HG02759 (cell line): ENCODE results near the gene ARHGAP24.
"Not testable (repeated sequence)": the region's sequence is repeated elsewhere in the genome, so short reads cannot be mapped to it uniquely, and the experiment has no call there.

ENCODE experiments used
- ATAC-seq: cut with Tn5 transposase; IDR thresholded peaks from one replicate; pipeline ENCODE4 v1.9.1; 2021; ENCODE audit warnings: mild to moderate bottlenecking, moderate library complexity; ENCODE audit not compliant: unreplicated experiment

ARHGAP24 gene

DNA sequence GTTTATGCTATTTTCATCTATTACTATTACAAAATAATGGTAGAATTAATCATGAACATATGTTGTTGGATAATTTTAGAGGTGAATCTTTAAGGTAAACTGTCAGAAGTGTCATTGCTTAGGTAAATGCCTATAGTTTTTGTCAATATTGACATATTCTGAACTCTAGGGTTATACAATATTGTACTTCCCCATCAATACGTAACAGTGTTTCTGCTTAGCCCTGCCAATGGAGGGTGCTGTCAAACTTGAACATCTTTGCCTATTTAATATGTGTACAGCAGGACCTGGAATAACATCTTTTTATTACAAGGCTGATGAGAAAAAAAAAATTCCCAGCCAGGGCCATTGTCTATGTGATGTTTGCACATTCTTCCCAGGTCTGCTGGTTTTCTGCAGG, 40.8 kb downstream of the ARHGAP24 start:
- ATAC-seq: no peak

DNA sequence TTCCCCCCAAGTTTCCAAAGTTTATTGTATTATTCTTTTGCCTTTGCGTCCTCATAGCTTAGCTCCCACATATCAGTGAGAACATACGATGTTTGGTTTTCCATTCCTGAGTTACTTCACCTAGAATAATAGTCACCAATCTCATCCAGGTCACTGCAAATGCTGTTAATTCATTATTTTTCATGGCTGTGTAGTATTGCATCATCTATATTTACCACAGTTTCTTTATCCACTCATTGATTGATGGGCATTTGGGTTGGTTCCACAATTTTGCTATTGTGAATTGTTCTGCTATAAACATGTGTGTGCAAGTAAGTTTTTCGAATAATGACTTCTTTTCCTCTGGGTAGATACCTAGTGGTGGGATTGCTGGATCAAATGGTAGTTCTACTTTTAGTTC, 43.6 kb downstream of the ARHGAP24 start:
- ATAC-seq: not testable (repeated sequence)

DNA sequence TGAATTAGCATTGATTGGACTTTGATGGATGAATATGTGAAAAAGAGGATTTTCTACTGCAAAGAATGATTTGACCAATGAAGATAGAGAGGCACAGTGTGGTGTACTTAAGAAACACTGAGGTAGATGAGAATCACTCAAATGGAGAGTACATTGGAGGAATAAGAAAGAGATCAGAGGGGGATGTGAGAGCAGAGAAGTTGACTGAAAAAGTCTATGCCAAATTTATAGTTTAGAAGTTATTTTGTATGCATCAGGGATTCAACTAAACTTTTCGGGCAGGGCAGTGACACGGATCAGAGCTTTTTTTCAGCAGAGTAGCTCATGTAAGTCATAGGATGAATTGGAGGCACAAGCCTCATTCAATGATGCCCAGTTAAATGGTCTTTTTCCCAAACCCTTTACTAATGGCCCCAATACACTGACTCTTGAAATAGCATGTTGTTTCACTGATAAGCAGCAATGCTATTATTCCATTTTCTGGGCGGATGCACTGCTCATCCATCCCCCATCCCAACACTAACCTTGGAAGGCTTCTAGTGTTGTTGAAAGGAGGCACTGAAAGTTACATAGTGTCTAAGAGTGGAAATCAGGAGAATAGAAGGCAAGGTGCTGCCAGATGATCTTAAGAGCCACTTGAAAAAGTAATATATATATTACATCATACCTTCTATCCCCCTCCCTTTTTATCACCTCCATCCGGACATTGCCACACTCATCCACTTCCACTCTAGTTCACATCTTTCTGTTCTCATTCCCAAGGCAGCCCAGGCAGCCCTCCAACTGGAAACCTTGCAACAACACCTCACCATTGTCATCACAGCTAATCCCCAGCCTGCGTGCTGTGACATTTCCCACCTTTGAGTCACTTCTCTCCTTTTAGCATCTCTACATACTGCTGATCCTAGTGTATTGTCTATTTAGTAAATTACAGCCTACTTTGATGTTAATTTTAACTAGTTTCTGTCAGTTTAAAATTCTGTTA, 46.1 kb downstream of the ARHGAP24 start:
- no peak for ATAC-seq

DNA sequence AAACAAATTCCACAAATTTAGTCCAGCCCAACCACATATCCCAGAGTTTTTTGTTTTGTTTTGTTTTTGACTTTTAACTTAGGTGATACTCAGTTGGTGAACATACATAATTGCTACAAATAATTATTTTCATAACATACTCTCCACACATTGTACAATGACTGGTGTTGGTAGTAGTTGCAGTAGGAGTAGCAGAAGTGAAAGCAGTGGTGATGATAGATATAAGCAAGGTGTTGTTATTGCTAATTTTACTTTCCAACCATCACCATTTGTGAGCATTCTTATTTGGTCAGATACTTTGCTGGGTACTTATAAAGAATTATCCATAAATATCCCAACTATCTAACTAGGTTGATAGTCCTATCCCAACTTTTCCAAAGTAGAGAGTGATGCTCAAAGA, 47.3 kb downstream of the ARHGAP24 start:
- no peak for ATAC-seq

DNA sequence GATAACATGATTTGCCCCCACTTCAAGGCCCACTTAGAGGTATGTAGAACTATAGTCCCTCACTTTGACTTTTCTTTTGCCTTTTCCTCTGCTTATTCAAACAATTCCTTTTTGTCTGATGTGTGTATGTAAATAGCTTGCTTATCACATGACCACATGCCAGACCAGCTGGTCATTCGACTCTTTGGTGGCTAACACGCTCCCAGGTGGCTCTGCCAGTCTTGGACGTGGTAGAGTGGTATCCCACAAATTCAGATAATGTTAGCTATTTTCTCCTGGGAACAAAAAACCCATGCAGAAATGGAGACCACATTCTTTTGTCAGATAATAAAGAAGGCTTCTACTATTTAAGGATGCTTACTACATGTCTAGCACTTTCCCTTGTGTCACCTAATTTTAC, 47.9 kb downstream of the ARHGAP24 start:
- no peak for ATAC-seq

DNA sequence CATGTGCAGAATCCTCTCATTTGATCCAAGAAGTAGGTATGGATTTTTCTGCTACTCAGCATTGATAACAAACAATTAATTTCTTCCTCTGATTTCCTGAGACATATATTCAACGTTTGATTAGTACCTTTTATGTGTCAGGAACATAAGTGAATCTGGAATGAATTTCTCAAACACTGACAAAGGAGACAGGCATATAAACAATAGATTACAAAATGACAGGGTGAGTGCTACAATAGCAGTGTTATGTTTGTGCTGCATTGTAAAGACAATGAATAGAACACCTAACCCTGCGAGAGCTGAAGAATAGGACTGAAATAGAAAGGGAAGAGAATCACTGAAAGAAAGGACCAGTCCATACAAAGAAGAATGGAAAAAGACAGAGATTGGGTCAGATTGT, 52.9 kb downstream of the ARHGAP24 start:
- no peak for ATAC-seq

DNA sequence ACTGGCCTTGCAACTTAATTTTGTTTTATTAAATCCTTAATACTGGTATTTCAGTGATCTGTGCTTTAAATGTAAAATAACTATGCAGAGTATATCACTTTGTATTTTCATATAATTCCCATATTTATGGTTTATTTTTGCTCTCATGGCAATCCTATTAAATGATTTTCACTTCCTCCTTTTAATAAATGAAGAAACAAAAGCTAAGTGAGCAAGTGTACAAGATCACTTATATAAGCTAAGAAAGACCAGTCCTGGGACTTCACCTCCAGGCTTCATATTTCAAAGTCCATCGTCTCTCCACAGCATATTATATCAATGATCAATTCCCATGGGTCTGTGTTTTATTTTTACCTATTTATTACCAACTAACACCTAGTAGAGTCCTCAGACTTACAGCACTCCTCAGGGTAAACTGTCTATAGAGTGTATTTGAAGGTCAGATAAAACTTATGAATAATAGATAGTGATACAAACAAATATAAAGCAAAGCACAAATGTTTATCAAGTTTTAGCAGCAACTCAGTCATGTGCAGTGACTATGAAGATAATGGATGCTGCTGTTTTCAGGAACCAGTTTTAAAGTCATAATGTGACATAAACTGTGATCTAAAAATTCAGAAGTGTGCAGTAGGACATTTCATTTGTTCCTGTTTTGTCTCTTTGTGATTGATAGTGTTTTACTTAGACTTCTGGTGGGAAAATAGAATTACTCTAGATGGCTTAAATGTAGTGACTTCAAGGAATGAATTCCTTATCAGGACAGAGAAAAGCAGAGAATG, 56.8 kb downstream of the ARHGAP24 start:
- no peak for ATAC-seq

DNA sequence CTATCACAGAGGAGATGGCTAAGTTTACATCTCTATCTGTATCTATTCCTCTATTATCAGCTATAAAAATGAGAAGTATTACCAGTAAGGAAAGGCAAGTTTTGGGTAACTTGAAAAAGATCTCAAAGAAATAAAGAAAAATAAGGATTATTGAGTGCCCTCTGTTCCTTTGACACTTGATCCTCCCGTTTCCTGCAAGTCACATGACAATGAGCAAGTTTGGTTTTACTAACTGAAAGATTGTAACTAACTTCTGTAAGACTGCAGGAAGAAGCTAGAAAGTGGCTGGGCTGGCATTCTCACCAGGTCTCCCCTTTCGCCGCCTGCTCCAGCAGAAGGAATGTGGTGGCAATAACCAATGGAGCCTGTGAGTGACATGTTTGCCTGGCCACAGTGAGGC, 59.2 kb downstream of the ARHGAP24 start:
- no peak for ATAC-seq

DNA sequence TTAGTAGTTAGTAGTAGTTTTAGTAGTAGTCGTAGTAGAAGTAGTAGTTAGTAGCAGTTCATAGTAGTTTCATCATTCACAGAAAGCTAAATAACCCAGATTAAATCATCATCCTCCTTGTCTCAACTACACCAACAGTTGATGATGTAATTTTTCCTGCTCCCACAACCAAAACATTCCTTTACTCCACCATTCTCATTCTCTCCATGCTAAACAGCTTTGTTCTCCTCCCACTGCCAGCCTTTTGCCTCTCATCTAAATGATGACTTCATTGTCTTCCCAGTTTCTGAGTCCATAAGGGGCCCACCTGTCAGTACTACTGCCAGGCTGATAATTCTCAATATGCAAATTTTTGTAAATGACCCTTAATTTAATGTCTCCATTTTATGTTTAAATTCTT, 68.9 kb downstream of the ARHGAP24 start:
- ATAC-seq: no peak

DNA sequence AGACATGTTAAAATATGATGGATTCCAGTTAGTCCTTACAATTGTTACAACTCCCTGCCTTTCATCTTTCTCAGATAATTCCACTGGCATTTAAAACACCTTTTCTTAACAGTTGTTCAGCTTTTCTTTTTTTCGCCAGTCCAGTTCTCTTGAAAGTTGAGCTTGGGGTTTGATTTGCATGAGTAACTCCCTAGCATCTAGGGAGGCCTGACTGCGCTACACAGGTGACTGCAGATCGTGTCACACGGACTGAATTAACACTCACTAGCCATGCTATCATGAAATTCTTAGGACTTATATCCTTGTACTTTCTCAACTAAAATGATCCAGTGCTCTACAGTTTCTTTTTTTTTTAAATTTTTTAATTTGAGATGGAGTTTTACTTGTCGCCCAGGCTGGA, 69.8 kb downstream of the ARHGAP24 start:
- ATAC-seq: no peak

DNA sequence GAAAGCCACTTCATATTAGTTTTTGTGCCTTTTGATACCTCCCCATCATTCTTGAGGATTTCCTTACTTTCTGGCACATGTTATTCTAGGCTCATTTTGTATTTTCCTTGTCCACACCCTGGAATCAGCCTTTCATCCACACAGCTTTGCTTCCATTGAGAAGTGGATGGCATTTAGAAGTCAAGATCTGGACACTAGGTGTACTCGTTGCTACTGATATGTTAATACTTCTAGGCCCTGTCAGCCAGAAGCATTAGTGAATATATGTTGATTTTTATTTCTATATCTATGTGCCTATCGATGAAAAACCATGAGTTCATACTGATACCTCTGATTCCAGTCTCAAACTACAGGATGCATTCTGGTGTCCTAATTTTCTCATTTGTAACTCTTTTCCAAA, 73.2 kb downstream of the ARHGAP24 start:
- no peak for ATAC-seq

DNA sequence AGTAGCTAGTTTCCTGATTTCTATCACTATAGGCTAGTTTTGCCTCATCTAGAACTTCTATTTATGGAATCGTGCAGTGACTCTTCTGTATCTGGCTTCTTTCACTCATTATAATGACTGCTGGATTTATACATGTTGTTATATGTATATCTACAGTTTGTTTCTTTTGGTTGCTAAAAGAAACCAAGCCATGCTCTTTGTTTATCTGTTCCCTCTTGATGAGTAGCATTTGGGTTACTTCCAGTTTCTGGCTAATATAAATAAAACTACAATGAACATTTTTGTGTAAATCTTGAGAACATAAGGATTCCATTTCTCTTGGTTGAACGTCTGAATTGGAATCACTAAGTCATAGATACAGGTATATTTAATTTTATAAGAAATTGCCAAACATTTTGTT, 73.9 kb downstream of the ARHGAP24 start:
- ATAC-seq: no peak

DNA sequence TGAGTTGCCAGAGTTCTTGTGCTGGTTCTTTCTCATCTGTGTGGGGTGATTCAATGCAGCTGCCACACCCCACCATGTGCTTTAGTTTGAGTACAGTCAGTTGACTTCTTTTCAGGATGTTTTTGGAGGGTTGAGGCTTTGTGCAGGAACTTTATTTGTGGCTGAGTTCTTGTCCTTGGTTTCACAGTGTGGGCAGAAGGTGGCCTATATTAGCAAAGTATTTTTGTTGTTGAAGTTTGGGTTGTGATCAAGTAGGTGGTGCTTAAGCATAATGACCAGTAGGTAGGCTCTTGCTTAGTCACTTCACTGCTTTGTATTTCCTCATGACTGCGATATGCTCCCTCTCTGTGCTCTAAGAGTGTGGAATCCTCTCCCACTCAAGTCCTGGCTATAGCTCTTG, 80.3 kb downstream of the ARHGAP24 start:
- ATAC-seq: no peak

DNA sequence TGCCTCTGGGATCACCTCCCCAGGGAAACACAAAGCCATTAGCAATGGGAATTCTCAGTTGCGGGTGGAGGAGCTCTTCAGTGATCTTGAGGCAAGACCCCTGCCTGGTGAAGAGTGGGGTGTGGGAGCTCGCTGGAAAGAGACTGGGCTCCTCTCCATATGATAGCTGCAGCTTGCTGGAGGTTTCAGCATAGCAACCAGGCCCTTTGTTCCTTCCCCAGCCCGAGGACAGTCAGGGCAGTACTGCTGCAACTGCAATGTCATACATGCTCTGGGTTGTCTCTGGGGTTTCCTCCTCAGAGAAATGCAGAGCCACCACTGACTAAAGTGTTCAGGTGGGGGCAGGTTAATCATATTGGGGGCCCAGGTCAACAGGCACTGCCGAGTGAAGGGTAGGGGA, 81.3 kb downstream of the ARHGAP24 start:
- no peak for ATAC-seq

DNA sequence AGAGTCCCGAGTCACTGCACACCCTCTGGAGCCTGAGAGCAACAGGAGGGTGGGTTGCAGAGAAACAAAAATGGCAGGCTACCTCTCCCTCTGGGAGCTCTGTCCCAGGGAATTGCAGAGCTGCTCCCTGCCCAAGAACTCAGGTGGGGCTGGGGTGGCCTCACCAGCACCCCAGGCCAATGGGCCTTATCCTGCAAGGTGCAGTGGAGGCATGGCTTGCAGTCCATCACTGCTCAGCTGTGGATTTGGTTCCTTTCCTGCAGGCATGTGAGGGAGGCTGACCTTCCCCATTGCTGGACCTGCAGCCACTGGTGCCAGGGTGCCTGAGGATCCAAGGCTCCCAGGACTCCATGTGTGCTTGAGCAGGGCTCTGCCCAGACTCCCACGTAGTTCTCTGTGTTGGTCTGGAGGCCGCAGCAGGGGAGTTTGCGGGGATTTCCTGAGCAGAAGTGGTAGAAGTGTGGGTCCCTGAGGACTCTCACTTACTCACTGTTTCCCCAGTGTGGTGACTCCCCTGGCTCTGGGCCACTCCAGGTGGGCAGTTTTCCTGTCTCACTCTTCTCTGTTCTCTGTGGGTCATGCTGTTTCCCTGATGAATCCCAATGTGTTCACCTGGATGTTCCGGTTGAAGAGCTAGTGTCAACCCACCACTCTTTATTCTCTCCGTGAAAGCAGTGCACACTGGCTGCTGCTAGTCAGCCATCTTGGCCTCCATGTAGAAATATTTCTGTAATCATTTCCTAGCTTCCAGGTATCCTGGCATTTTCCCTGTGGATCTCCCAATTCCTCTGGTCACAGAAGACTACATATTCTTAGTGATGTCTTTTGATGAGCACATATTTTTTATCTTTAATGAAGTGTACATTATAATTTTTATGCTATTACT, 82.3 kb downstream of the ARHGAP24 start:
- ATAC-seq: peak; percentile 98

DNA sequence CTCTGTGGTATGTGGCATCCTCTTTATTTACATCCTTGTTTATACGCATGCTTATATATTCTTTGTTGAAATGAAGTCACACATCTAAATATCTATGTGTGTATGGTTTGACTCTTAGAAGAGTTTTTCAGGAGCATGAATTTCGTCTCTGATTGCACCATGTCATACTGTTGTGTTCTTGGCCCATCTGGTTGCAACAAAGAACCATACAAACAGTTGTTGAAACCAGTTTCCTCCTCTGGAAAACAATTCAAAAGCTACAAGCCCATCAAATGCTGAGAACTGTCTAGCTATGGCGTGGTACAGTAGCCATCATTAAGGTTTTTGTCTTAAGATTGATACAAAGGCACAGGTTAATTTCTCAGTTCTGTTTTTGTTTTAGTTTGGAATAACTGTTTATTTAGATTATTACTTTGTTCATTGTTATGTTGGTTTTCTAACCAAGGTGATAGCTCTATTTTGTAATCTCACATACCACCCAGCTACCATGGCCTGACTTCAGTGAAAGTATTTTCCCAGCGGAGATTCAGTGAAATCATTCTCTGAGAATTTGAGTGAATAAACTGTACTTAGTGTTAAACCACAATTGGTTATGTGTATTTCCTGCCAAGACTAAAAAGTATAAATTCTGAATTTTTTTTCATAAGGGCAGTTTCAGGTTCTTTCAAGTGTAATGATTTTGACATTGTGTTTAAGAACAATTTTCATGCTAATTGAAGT, 91.0 kb downstream of the ARHGAP24 start:
- ATAC-seq: no peak

DNA sequence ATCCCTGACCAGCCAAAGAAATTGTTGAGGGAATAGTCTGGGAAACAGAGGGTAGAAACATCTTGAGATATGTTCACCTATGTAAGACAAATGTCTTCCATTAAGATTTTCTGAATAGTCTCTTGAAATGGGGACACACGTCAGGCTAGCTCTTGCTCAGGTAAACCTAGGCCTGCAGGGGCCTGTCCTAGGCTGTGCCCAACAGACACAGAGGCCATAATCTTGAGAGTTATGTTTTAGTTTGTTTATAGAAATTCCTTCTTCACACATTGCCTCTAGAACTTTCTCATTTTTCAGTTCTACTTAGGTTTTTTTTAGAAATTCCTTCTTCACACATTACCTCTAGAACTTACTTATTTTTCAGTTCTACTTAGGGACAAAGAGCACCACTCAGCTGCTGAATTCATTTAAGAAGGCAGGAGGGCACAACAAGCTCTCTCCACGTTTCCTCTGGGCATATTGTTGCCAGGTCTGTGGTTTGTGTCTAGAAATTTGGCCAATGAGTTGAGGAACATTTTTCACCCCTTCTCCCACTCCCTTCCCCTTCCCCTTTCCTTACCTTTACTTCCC, 94.9 kb downstream of the ARHGAP24 start:
- ATAC-seq: peak; percentile 48

DNA sequence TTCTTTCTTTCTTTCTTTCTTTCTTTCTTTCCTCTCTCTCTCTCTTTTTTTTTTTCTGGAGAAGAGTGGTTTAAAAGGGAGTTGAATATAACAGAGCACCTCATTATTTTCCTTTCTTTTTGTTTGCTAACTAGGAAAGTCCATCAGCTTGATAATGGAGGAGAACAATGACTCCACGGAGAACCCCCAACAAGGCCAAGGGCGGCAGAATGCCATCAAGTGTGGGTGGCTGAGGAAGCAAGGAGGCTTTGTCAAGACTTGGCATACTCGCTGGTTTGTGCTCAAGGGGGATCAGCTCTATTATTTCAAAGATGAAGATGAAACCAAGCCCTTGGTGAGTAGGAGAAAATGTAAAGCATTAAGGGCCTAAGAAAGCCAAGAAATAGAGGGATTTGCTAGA, 95.4 kb downstream of the ARHGAP24 start:
- ATAC-seq: no peak

DNA sequence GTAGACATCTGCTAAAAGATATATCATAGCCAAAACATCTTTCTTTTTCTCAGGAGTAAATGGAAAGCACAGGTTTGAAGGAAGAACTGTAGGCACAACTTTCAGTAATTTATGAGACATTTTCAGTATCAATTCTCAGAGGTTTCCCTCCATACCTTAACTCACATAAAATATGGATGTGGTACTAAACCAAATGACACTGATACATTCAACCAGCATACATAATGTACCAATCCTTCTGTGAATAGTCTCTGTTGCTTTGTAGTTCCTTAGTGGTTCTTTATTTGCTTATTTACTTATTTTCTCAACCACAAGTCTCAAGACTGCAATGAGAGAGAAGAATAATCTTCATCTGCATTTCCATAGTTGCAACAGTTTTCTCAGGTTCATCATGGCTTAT, 96.1 kb downstream of the ARHGAP24 start:
- no peak for ATAC-seq

DNA sequence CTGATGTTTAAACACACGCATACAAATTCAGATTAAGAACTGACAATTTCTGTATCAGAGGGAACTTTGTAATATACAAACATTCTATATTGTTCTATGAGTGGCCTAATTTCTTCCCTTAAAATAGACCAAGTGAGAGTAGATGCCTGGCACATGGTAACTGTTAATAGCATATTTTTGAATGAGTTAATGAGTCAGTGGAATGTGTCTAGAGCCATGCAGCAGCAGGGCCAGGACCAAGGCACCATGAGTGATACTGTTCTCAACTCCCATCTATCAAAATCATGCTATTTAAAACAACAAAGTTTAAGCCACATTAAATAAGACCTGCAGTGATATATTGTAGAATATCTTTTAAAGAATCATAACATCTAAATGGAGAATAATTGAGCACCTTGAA, 98.3 kb downstream of the ARHGAP24 start:
- no peak for ATAC-seq
